Measurements from ENCODE around the gene ZNF609.

Gene ZNF609

GRCh38 chr15:64618138-64618537, 157.8 kb downstream of the ZNF609 start:
- no peak for DNase-seq (ENCODE audit: low read depth, low spot score)
- in situ Hi-C loops (cut with HindIII; ENCODE audit: low sequenced_read_pairs): no loop called here
- TF ChIP-seq CTCF (IDR thresholded peaks at IDR 0.05; ENCODE audit: low read depth, low read length): no peak
- no peak overlapping the region for H3K4me3 ChIP-seq (ENCODE audit: low read depth, low read length)

- in situ Hi-C loops (cut with HindIII; ENCODE audit: low sequenced_read_pairs): no loop called here
- H3K4me3 ChIP-seq (ENCODE audit: low read depth, low read length): no peak overlapping the region
- DNase-seq (ENCODE audit: low read depth, low spot score): no peak
- TF ChIP-seq CTCF (IDR thresholded peaks at IDR 0.05; ENCODE audit: low read depth, low read length): no peak
Observed at GRCh38 chr15:64618540-64618939, 158.2 kb downstream of the ZNF609 start.

- no peak overlapping the region for H3K4me3 ChIP-seq (ENCODE audit: low read depth, low read length)
- DNase-seq (ENCODE audit: low read depth, low spot score): peak; percentile 35
- in situ Hi-C loops (cut with HindIII; ENCODE audit: low sequenced_read_pairs): no loop called here
- no peak for TF ChIP-seq CTCF (IDR thresholded peaks at IDR 0.05; ENCODE audit: low read depth, low read length)
Observed at GRCh38 chr15:64619880-64620839, 159.8 kb downstream of the ZNF609 start.

- H3K4me3 ChIP-seq (ENCODE audit: low read depth, low read length): no peak overlapping the region
- in situ Hi-C loops (cut with HindIII; ENCODE audit: low sequenced_read_pairs): no loop called here
- no peak for DNase-seq (ENCODE audit: low read depth, low spot score)
- no peak for TF ChIP-seq CTCF (IDR thresholded peaks at IDR 0.05; ENCODE audit: low read depth, low read length)
Observed at GRCh38 chr15:64621056-64621455, 160.7 kb downstream of the ZNF609 start.

- TF ChIP-seq CTCF (IDR thresholded peaks at IDR 0.05; ENCODE audit: low read depth, low read length): no peak
- DNase-seq (ENCODE audit: low read depth, low spot score): no peak
- no peak overlapping the region for H3K4me3 ChIP-seq (ENCODE audit: low read depth, low read length)
- in situ Hi-C loops (cut with HindIII; ENCODE audit: low sequenced_read_pairs): no loop called here
Observed at GRCh38 chr15:64622410-64623260, 162.3 kb downstream of the ZNF609 start.

- DNase-seq (ENCODE audit: low read depth, low spot score): no peak
- in situ Hi-C loops (cut with HindIII; ENCODE audit: low sequenced_read_pairs): no loop called here
- TF ChIP-seq CTCF (IDR thresholded peaks at IDR 0.05; ENCODE audit: low read depth, low read length): no peak
- H3K4me3 ChIP-seq (ENCODE audit: low read depth, low read length): no peak overlapping the region
Observed at GRCh38 chr15:64623347-64623996, 163.1 kb downstream of the ZNF609 start.

Data from astrocyte of the spinal cord (primary cell).